HepG2 (cell line): ENCODE measurements around the gene ARHGEF16. TPM values are rescaled to one million over a fixed set of nuclear protein-coding genes. Genes with fewer than 3 reads are reported as not detected.

Source experiments
- ATAC-seq: fragments of 200-7000 bp; cut with Tn5 transposase; 3 replicates; pipeline ENCODE4 v1.9.1; 2020; ENCODE audit warnings: mild to moderate bottlenecking, moderate library complexity
- BruUV-seq: library from RNA; stranded (reverse); fragments of 400-500 nt; replicated peaks from 2 replicates; lab custom pipeline; 2021; lab: Mats Ljungman, UMichigan
- CTCF ChIA-PET: fragments of 300-600 bp; formaldehyde crosslinking; extraction: SDS; loops from one replicate; lab custom pipeline; 2021; ENCODE audit warnings: low total read pairs, inconsistent platforms, low intra/inter-chr PET ratio; lab: Yijun Ruan, JAX
- POLR2A ChIA-PET: fragments of 350-600 bp; sonication (Branson Sonifier 250); formaldehyde crosslinking; loops from one replicate; lab custom pipeline; 2020; ENCODE audit warnings: antibody characterized with exemption, inconsistent platforms; lab: Yijun Ruan, JAX
- DNase-seq: peaks from one replicate; pipeline ENCODE4 v3.0.0-alpha.2; 2015; ENCODE audit warnings: low spot score
- FAIRE-seq: peaks from 3 replicates; lab custom pipeline; 2011; peaks lifted over from hg19 to GRCh38; lab: Jason Lieb, UNC
- H2AFZ ChIP-seq: one replicate; pipeline ENCODE4 v1.6.1; 2011; ENCODE audit warnings: low read length, inconsistent platforms
- H3K27ac ChIP-seq: fragments of 300-600 bp; 3 replicates; pipeline ENCODE4 v1.8.0; 2011; ENCODE audit warnings: mixed run types, mild to moderate bottlenecking, mixed read lengths, low read length, inconsistent platforms; ENCODE audit not compliant: insufficient read depth; ENCODE audit errors: extremely low read length
- H3K27me3 ChIP-seq, 2 experiments: fragments of 200-600 bp in 1 of 2; 2 replicates in 1 of 2; 3 replicates in 1 of 2; pipeline versions ENCODE4 v1.6.0 to v1.8.0; 2011; ENCODE audit warnings: low read length in 2 of 2, mild to moderate bottlenecking in 2 of 2, moderate library complexity in 2 of 2, inconsistent platforms in 1 of 2; ENCODE audit not compliant: insufficient read depth in 2 of 2, control insufficient read depth in 1 of 2
- H3K36me3 ChIP-seq, 2 experiments: fragments of 200-600 bp in 1 of 2; replicated peaks in 1 of 2; 2 replicates in 1 of 2; 3 replicates in 1 of 2; pipeline versions ENCODE4 v1.5.1 to v1.8.0; 2011; ENCODE audit warnings: low read length in 2 of 2, inconsistent platforms in 1 of 2; ENCODE audit not compliant: insufficient read depth in 2 of 2, control insufficient read depth in 1 of 2
- H3K4me1 ChIP-seq: 2 replicates; pipeline ENCODE4 v1.5.1; 2012; ENCODE audit warnings: low read length, inconsistent platforms; ENCODE audit not compliant: insufficient read depth
- H3K4me2 ChIP-seq: 2 replicates; pipeline ENCODE4 v1.6.0; 2011; ENCODE audit warnings: low read depth, low read length, inconsistent platforms
- H3K4me3 ChIP-seq, 3 experiments: fragments of 200-600 bp in 1 of 3; sonication (generic), shearing (Covaris generic) in 1 of 3; replicated peaks in 1 of 3; 2 replicates each; pipeline ENCODE4 v1.5.1; 2011 to 2016; ENCODE audit warnings: low read length in 3 of 3, inconsistent platforms in 2 of 3, low read depth in 2 of 3, mild to moderate bottlenecking in 2 of 3, control low read depth in 1 of 3, mixed read lengths in 1 of 3; ENCODE audit not compliant: insufficient read depth in 1 of 3
- H3K79me2 ChIP-seq: one replicate; pipeline ENCODE4 v1.6.1; 2011; ENCODE audit warnings: low read length, inconsistent platforms; ENCODE audit not compliant: insufficient read depth
- H3K9ac ChIP-seq: 2 replicates; pipeline ENCODE4 v1.6.0; 2011; ENCODE audit warnings: mild to moderate bottlenecking, low read depth, low read length, inconsistent platforms; ENCODE audit not compliant: insufficient read depth
- H3K9me3 ChIP-seq: 2 replicates; pipeline ENCODE4 v1.5.1; 2012; ENCODE audit warnings: mild to moderate bottlenecking, low read length
- H4K20me1 ChIP-seq: 2 replicates; pipeline ENCODE4 v1.6.0; 2011; ENCODE audit warnings: inconsistent platforms, mild to moderate bottlenecking, low read length, moderate library complexity; ENCODE audit not compliant: insufficient read depth
- ELF1 ChIP-seq: sonication (generic); formaldehyde crosslinking; IDR thresholded peaks from 2 replicates; pipeline ENCODE4 v1.4.0; 2020; ENCODE audit warnings: missing genetic modification reagents
- GPN1 ChIP-seq: sonication (generic); formaldehyde crosslinking; IDR thresholded peaks from 2 replicates; pipeline ENCODE4 v1.5.1; 2020; ENCODE audit warnings: missing genetic modification reagents, borderline replicate concordance
- HNF4A ChIP-seq: sonication (generic); formaldehyde crosslinking; IDR thresholded peaks from 2 replicates; pipeline ENCODE4 v1.4.0; 2020; ENCODE audit warnings: missing genetic modification reagents
- KMT2A ChIP-seq: sonication (generic); formaldehyde crosslinking; IDR thresholded peaks from 2 replicates; pipeline ENCODE4 v1.4.0; 2020; ENCODE audit warnings: missing genetic modification reagents
- MYC ChIP-seq: sonication (generic); formaldehyde crosslinking; IDR thresholded peaks from 2 replicates; pipeline ENCODE4 v1.9.0; 2021; ENCODE audit warnings: missing genetic modification reagents, borderline replicate concordance
- NAIF1 ChIP-seq: sonication (generic); formaldehyde crosslinking; IDR thresholded peaks from 2 replicates; pipeline ENCODE4 v1.5.0; 2020; ENCODE audit warnings: mild to moderate bottlenecking, missing genetic modification reagents, borderline replicate concordance
- RFXANK ChIP-seq: IDR thresholded peaks from 2 replicates; pipeline ENCODE4 v1.6.1; 2016
- SP4 ChIP-seq: sonication (generic); formaldehyde crosslinking; IDR thresholded peaks from 2 replicates; pipeline ENCODE4 v1.8.1; 2023; ENCODE audit warnings: mild to moderate bottlenecking, missing genetic modification reagents
- SRSF4 ChIP-seq: fragments of 200-400 bp; formaldehyde crosslinking; IDR thresholded peaks from one replicate; pipeline ENCODE4 v1.6.1; 2018; ENCODE audit warnings: mild to moderate bottlenecking, low read depth, low read length, moderate library complexity; ENCODE audit not compliant: poor library complexity, severe bottlenecking
- THYN1 ChIP-seq: sonication (generic); formaldehyde crosslinking; IDR thresholded peaks from 2 replicates; pipeline ENCODE4 v1.8.1; 2023; ENCODE audit warnings: low read depth, mild to moderate bottlenecking, moderate library complexity, missing genetic modification reagents, borderline replicate concordance
- ZBTB7A ChIP-seq: sonication (generic); formaldehyde crosslinking; IDR thresholded peaks from 2 replicates; pipeline ENCODE4 v1.8.0; 2022; ENCODE audit warnings: mild to moderate bottlenecking, missing genetic modification reagents
- ZNF235 ChIP-seq: sonication (generic); formaldehyde crosslinking; IDR thresholded peaks from 2 replicates; pipeline ENCODE4 v1.8.1; 2023; ENCODE audit warnings: mild to moderate bottlenecking, missing genetic modification reagents, borderline replicate concordance
- ZNF329 ChIP-seq: sonication (generic); formaldehyde crosslinking; IDR thresholded peaks from 2 replicates; pipeline ENCODE4 v1.9.0; 2021; ENCODE audit warnings: low read depth, mild to moderate bottlenecking, missing genetic modification reagents
- ZNF503 ChIP-seq: sonication (generic); formaldehyde crosslinking; IDR thresholded peaks from 2 replicates; pipeline ENCODE4 v1.4.0; 2020; ENCODE audit warnings: missing genetic modification reagents
- ZNF589 ChIP-seq: sonication (generic); formaldehyde crosslinking; conservative IDR thresholded peaks from 2 replicates; pipeline ENCODE4 v1.8.0; 2022; ENCODE audit warnings: mild to moderate bottlenecking, moderate library complexity, missing genetic modification reagents
- ZNF724P ChIP-seq: sonication (generic); formaldehyde crosslinking; IDR thresholded peaks from 2 replicates; pipeline ENCODE4 v1.8.0; 2022; ENCODE audit warnings: missing genetic modification reagents, borderline replicate concordance
- ZNF776 ChIP-seq: sonication (generic); formaldehyde crosslinking; IDR thresholded peaks from 2 replicates; pipeline ENCODE4 v1.4.0; 2020; ENCODE audit warnings: mild to moderate bottlenecking, missing genetic modification reagents
- ZNF782 ChIP-seq: sonication (generic); formaldehyde crosslinking; IDR thresholded peaks from 2 replicates; pipeline ENCODE4 v1.4.0; 2020; ENCODE audit warnings: missing genetic modification reagents, mild to moderate bottlenecking, borderline replicate concordance
- ZNF850 ChIP-seq: sonication (generic); formaldehyde crosslinking; conservative IDR thresholded peaks from 2 replicates; pipeline ENCODE4 v1.9.0; 2021; ENCODE audit warnings: mild to moderate bottlenecking, missing genetic modification reagents
- WGBS: methylation state at CpG from one replicate; pipeline ENCODE4 v1.1.6; 2017; ENCODE audit warnings: low lambda C conversion rate; 5-methylcytosine and 5-hydroxymethylcytosine counted together
- in situ Hi-C: cut with HindIII; loops from 2 replicates; pipeline ENCODE4 v1.10.0; 2017; ENCODE audit warnings: low pct_unique_long_range_greater_than_20kb; ENCODE audit not compliant: extremely low pct_ligation_motif_present
- intact Hi-C: fragments of 100-400 bp; cut with micrococcal nuclease; formaldehyde crosslinking; loops from one replicate; pipeline ENCODE4 v1.10.0; 2022; ENCODE audit not compliant: unreplicated experiment
- polyA plus RNA-seq, 8 experiments: library from polyadenylated mRNA; depleted of rRNA in 3 of 8; stranded (reverse) in 7 of 8; unstranded in 1 of 8; fragments of >200 nt; fragmentation: Illumina TruSeq in 4 of 8; extraction: Trizol in 4 of 8; gene quantifications; 2 replicates each; pipeline versions ENCODE4 v1.2.1 to v1.2.3, GENCODE V29; 2011 to 2016; ENCODE audit warnings: low read depth in 4 of 8, missing spikeins in 1 of 8, mixed read lengths in 1 of 8; ENCODE audit not compliant: insufficient read depth in 1 of 8
- total RNA-seq, 5 experiments: library from RNA; depleted of rRNA; stranded (reverse); fragments of >200 nt; fragmentation: Illumina TruSeq; extraction: Trizol; gene quantifications; 2 replicates each; pipeline ENCODE4 v1.2.3, GENCODE V29; 2016; ENCODE audit warnings: low read depth in 1 of 5
- TF ChIP-seq, protein P1 (sequence below): sonication (generic); formaldehyde crosslinking; IDR thresholded peaks from 2 replicates; pipeline ENCODE4 v1.5.1; 2020; ENCODE audit warnings: mild to moderate bottlenecking, moderate library complexity, missing genetic modification reagents

ARHGEF16 gene
- total and polyA plus RNA-seq, 2 of the 13 experiments (the other 11 are each of a cell fraction or from before 2014, with no cell fraction given), result 20.3 to 39.9 TPM

DNA sequence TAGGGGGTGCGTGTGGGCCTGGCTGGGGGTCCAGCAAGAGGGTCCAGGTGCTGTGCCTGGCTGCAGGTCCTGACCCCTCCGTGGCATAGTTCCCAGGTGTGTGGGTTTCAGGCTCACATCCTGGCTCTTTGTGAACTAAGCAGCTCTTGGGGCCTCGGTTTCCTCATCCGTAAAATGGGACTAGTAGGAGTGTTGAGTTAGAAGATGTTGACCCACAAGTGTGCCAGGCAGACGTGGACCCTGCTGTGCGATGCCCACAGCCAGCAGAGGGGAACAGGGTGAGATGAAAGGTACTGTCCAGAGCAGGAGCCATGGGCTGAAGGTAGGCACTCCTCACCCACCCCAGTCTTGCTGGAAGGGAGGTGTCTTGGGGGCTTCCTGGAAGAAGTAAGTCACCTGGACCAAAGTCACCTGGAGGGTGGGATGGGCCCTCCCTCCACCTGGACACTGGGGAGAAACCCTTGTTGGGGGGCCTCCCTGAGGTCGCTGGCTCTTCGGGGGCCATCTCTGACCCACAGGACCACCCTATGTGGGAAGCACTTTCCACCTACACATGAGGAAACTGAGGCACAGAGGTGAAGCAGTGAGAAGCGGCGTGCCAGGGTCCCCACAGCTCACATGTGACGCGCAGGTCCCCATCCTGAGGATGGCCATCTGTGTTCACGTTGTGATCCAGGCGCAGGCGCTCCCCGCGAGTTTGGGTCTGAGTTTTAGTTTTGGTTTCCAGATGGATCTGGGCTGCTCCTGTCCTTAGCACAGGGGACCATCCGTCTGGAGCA lies 1.4 kb downstream of the ARHGEF16 start:
- Histone ChIP-seq H3K4me2 (peak overlapping the region; percentile 99), H3K27ac (peak overlapping the region; percentile 98), H4K20me1 (no peaks in the 10 kb centered on the region; the same call in 1 of the 2 replicates), H3K4me1 (peaks cover 90% of the 10 kb centered on the region), H3K4me3 (peak overlapping the region; percentile 67 to 79 (median 70)), H3K27me3 (no peaks in the 10 kb centered on the region), H3K79me2 (peaks cover 33% of the 10 kb centered on the region), H3K9me3 (no peaks in the 10 kb centered on the region), H3K9ac (peak overlapping the region; percentile 86), H3K36me3 (no peaks in the 10 kb centered on the region), H2AFZ (no peak overlapping the region)
- FAIRE-seq (no peak), ATAC-seq (no peak), DNase-seq (no peak)
- ChIA-PET CTCF (interaction anchor here (1.5 to 4.4 kb wide), 2 partner anchors 15 to 17 kb away, joined by 3 to 57 read pairs; no protein-coding TSS in a partner anchor), POLR2A (interaction anchor here (1.6 to 11.4 kb wide), 2 partner anchors 17 to 115 kb away, joined by 7 to 282 read pairs; no protein-coding TSS in a partner anchor)
- in situ Hi-C loops, result no loop called here
- 7% methylated on average over 5 of the region's 18 CpGs for WGBS
- BruUV-seq, result TSS peak; percentile 80
- intact Hi-C loops, result no loop called here
- TF ChIP-seq SRSF4 (no peak), ZNF589 (no peak), SP4 (peak; percentile 44; the same call in 1 of the 2 replicates), RFXANK (CRISPR knock-in tag) (no peak), ZNF850 (CRISPR knock-in tag) (no peak), GPN1 (CRISPR knock-in tag) (no peak), MYC (CRISPR knock-in tag) (0 out of 2 replicates have a peak, but pooled peaks have one; percentile 27), ELF1 (CRISPR knock-in tag) (no peak), ZNF235 (no peak), ZNF329 (CRISPR knock-in tag) (no peak), ZNF782 (CRISPR knock-in tag) (no peak), ZNF776 (no peak), ZNF724P (no peak), THYN1 (CRISPR knock-in tag) (no peak), ZNF503 (no peak), NAIF1 (no peak), ZBTB7A (CRISPR knock-in tag) (0 out of 2 replicates have a peak, but pooled peaks have one; percentile 62), KMT2A (CRISPR knock-in tag) (no peak), HNF4A (CRISPR knock-in tag) (no peak)
- TF ChIP-seq, protein P1, sequence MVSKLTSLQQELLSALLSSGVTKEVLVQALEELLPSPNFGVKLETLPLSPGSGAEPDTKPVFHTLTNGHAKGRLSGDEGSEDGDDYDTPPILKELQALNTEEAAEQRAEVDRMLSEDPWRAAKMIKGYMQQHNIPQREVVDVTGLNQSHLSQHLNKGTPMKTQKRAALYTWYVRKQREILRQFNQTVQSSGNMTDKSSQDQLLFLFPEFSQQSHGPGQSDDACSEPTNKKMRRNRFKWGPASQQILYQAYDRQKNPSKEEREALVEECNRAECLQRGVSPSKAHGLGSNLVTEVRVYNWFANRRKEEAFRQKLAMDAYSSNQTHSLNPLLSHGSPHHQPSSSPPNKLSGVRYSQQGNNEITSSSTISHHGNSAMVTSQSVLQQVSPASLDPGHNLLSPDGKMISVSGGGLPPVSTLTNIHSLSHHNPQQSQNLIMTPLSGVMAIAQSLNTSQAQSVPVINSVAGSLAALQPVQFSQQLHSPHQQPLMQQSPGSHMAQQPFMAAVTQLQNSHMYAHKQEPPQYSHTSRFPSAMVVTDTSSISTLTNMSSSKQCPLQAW (CRISPR knock-in tag), result no peak
